Measurements from ENCODE around the gene CLTC. TPM values are rescaled to one million over a fixed set of nuclear protein-coding genes. Genes with fewer than 3 reads are reported as not detected.

The CLTC gene
- total and polyA plus RNA-seq, 3 experiments from 2014 or later, result 41.1 to 183 (median 177) TPM

GRCh38 chr17:59688008-59688407 lies 68.3 kb downstream of the CLTC start:
- ChIA-PET CTCF (no interaction called here), POLR2A (interaction anchor here (0.5 kb wide), 1 partner anchor 1236 kb away, joined by 3 read pairs; no protein-coding TSS in a partner anchor)
- Histone ChIP-seq H3K27ac (ENCODE audit: low read depth, low read length) (no peak overlapping the region), H3K27me3 (ENCODE audit: insufficient read depth, low read length, poor library complexity, severe bottlenecking) (no peaks in the 10 kb centered on the region), H3K4me1 (ENCODE audit: insufficient read depth, low read length) (no peaks in the 10 kb centered on the region), H3K9me3 (ENCODE audit: low read length) (no peaks in the 10 kb centered on the region), H3K36me3 (ENCODE audit: insufficient read depth, low read length) (peaks cover 29% of the 10 kb centered on the region), H3K4me3 (ENCODE audit: low read length) (no peak overlapping the region)
- Mint-ChIP-seq H3K27me3 (no peaks in the 10 kb centered on the region), H3K4me1 (peaks cover 11 to 17% (median 13%) of the 10 kb centered on the region in 3 donors), H3K9me3 (no peaks in the 10 kb centered on the region), H3K36me3 (peaks cover 0 to 90% (median 18%) of the 10 kb centered on the region in 3 donors), H3K27ac (peak overlapping the region in 4 of 8 donors; percentile 27 to 85 (median 72)), H3K4me3 (no peak overlapping the region)
- DNase-seq, result no peak

- H3K27ac ChIP-seq (ENCODE audit: low read depth, low read length), result no peak overlapping the region
- peaks cover 11 to 17% (median 13%) of the 10 kb centered on the region in 3 donors for H3K4me1 Mint-ChIP-seq
- peaks cover 0 to 89% (median 19%) of the 10 kb centered on the region in 3 donors for H3K36me3 Mint-ChIP-seq
Measured at GRCh38 chr17:59688496-59688895, 68.8 kb downstream of the CLTC start.

DNA sequence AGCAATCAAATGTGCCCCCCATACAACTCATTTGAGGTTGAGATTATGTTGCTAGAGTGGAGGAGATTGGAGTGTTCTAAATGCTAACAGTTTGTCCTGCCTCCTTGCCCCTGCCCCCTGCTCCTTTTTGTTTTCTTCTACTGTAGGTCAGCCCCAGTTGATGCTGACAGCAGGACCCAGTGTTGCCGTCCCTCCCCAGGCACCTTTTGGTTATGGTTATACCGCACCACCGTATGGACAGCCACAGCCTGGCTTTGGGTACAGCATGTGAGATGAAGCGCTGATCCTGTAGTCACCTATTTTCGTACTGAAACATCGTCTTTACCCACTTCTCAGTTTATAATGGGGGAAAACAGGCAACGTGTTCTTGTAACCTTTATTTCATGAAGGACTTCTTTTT lies 73.9 kb downstream of the CLTC start:
- no peak overlapping the region for H3K27ac Mint-ChIP-seq
- no peaks in the 10 kb centered on the region for H3K4me1 ChIP-seq (ENCODE audit: insufficient read depth, low read length)

More at GRCh38 chr17:59688496-59688895, 68.8 kb downstream of the CLTC start:
- no peaks in the 10 kb centered on the region for H3K27me3 ChIP-seq (ENCODE audit: insufficient read depth, low read length, poor library complexity, severe bottlenecking)
- Mint-ChIP-seq H3K9me3 (no peaks in the 10 kb centered on the region), H3K27me3 (no peaks in the 10 kb centered on the region), H3K4me3 (no peak overlapping the region), H3K27ac (peak overlapping the region in 7 of 8 donors; percentile 5 to 79 (median 27))
- ChIA-PET POLR2A (interaction anchor here (0.5 kb wide), 1 partner anchor 1236 kb away, joined by 3 read pairs; no protein-coding TSS in a partner anchor), CTCF (no interaction called here)
- no peaks in the 10 kb centered on the region for H3K4me1 ChIP-seq (ENCODE audit: insufficient read depth, low read length)
- peaks cover 28% of the 10 kb centered on the region for H3K36me3 ChIP-seq (ENCODE audit: insufficient read depth, low read length)
- H3K9me3 ChIP-seq (ENCODE audit: low read length), result no peaks in the 10 kb centered on the region
- DNase-seq, result no peak
- H3K4me3 ChIP-seq (ENCODE audit: low read length), result no peak overlapping the region

GRCh38 chr17:59694344-59694743 lies 74.6 kb downstream of the CLTC start:
- no peaks in the 10 kb centered on the region for H3K9me3 ChIP-seq (ENCODE audit: low read length)
- Mint-ChIP-seq H3K36me3 (peaks cover 0 to 92% (median 24%) of the 10 kb centered on the region in 3 donors), H3K27me3 (no peaks in the 10 kb centered on the region), H3K4me3 (no peak overlapping the region), H3K9me3 (no peaks in the 10 kb centered on the region), H3K27ac (peak overlapping the region in 4 of 8 donors; percentile 11 to 69 (median 58)), H3K4me1 (peaks cover 18 to 30% (median 26%) of the 10 kb centered on the region in 3 donors)
- POLR2A ChIA-PET, result no interaction called here
- CTCF ChIA-PET, result no interaction called here
- DNase-seq, result no peak
- H3K4me1 ChIP-seq (ENCODE audit: insufficient read depth, low read length), result no peaks in the 10 kb centered on the region
- H3K4me3 ChIP-seq (ENCODE audit: low read length), result no peak overlapping the region
- H3K36me3 ChIP-seq (ENCODE audit: insufficient read depth, low read length), result peaks cover 29% of the 10 kb centered on the region
- no peak overlapping the region for H3K27ac ChIP-seq (ENCODE audit: low read depth, low read length)
- H3K27me3 ChIP-seq (ENCODE audit: insufficient read depth, low read length, poor library complexity, severe bottlenecking), result no peaks in the 10 kb centered on the region

More for the DNA sequence above, 73.9 kb downstream of the CLTC start:
- peaks cover 14 to 25% (median 20%) of the 10 kb centered on the region in 3 donors for H3K4me1 Mint-ChIP-seq
- H3K4me3 Mint-ChIP-seq, result no peak overlapping the region
- no peak for DNase-seq
- ChIA-PET POLR2A (no interaction called here), CTCF (no interaction called here)
- H3K9me3 ChIP-seq (ENCODE audit: low read length), result no peaks in the 10 kb centered on the region
- H3K36me3 Mint-ChIP-seq, result peaks cover 0 to 89% (median 21%) of the 10 kb centered on the region in 3 donors
- H3K27ac ChIP-seq (ENCODE audit: low read depth, low read length), result no peak overlapping the region
- H3K27me3 Mint-ChIP-seq, result no peaks in the 10 kb centered on the region
- no peaks in the 10 kb centered on the region for H3K27me3 ChIP-seq (ENCODE audit: insufficient read depth, low read length, poor library complexity, severe bottlenecking)
- H3K4me3 ChIP-seq (ENCODE audit: low read length), result no peak overlapping the region
- peaks cover 23% of the 10 kb centered on the region for H3K36me3 ChIP-seq (ENCODE audit: insufficient read depth, low read length)
- H3K9me3 Mint-ChIP-seq, result no peaks in the 10 kb centered on the region

GRCh38 chr17:59695945-59696681 lies 76.4 kb downstream of the CLTC start:
- no peaks in the 10 kb centered on the region for H3K9me3 Mint-ChIP-seq
- H3K4me3 Mint-ChIP-seq, result no peak overlapping the region
- Histone ChIP-seq H3K27ac (ENCODE audit: low read depth, low read length) (no peak overlapping the region), H3K36me3 (ENCODE audit: insufficient read depth, low read length) (peaks cover 26% of the 10 kb centered on the region), H3K4me3 (ENCODE audit: low read length) (no peak overlapping the region), H3K27me3 (ENCODE audit: insufficient read depth, low read length, poor library complexity, severe bottlenecking) (no peaks in the 10 kb centered on the region), H3K9me3 (ENCODE audit: low read length) (no peaks in the 10 kb centered on the region), H3K4me1 (ENCODE audit: insufficient read depth, low read length) (no peaks in the 10 kb centered on the region)
- ChIA-PET POLR2A (no interaction called here), CTCF (no interaction called here)
- H3K4me1 Mint-ChIP-seq, result peaks cover 32 to 47% (median 43%) of the 10 kb centered on the region in 3 donors
- DNase-seq, result no peak
- peak overlapping the region in 5 of 8 donors; percentile 8 to 62 (median 21) for H3K27ac Mint-ChIP-seq
- H3K36me3 Mint-ChIP-seq, result peaks cover 3 to 85% (median 20%) of the 10 kb centered on the region in 3 donors
- no peaks in the 10 kb centered on the region for H3K27me3 Mint-ChIP-seq

- H3K36me3 ChIP-seq (ENCODE audit: insufficient read depth, low read length), result peaks cover 24% of the 10 kb centered on the region
- peak overlapping the region in 7 of 8 donors; percentile 8 to 76 (median 17) for H3K27ac Mint-ChIP-seq
- peaks cover 33 to 53% (median 49%) of the 10 kb centered on the region in 3 donors for H3K4me1 Mint-ChIP-seq
- no peaks in the 10 kb centered on the region for H3K9me3 ChIP-seq (ENCODE audit: low read length)
- H3K27me3 Mint-ChIP-seq, result no peaks in the 10 kb centered on the region
- DNase-seq, result no peak
- H3K4me3 Mint-ChIP-seq, result no peak overlapping the region
- no peak overlapping the region for H3K27ac ChIP-seq (ENCODE audit: low read depth, low read length)
- ChIA-PET CTCF (no interaction called here), POLR2A (interaction anchor here (0.6 kb wide), 1 partner anchor 128 kb away, joined by 4 read pairs; no protein-coding TSS in a partner anchor)
- H3K4me3 ChIP-seq (ENCODE audit: low read length), result no peak overlapping the region
- no peaks in the 10 kb centered on the region for H3K27me3 ChIP-seq (ENCODE audit: insufficient read depth, low read length, poor library complexity, severe bottlenecking)
- H3K9me3 Mint-ChIP-seq, result no peaks in the 10 kb centered on the region
- H3K4me1 ChIP-seq (ENCODE audit: insufficient read depth, low read length), result no peaks in the 10 kb centered on the region
- H3K36me3 Mint-ChIP-seq, result peaks cover 3 to 81% (median 19%) of the 10 kb centered on the region in 3 donors
Measured at GRCh38 chr17:59696682-59697277, 77.1 kb downstream of the CLTC start.

GRCh38 chr17:59698143-59698542 lies 78.4 kb downstream of the CLTC start:
- no peaks in the 10 kb centered on the region for H3K27me3 Mint-ChIP-seq
- ChIA-PET POLR2A (no interaction called here), CTCF (no interaction called here)
- H3K36me3 Mint-ChIP-seq, result peaks cover 3 to 72% (median 19%) of the 10 kb centered on the region in 3 donors
- H3K27ac Mint-ChIP-seq, result peak overlapping the region in 5 of 8 donors; percentile 8 to 85 (median 66)
- Histone ChIP-seq H3K9me3 (ENCODE audit: low read length) (no peaks in the 10 kb centered on the region), H3K36me3 (ENCODE audit: insufficient read depth, low read length) (peaks cover 24% of the 10 kb centered on the region), H3K27me3 (ENCODE audit: insufficient read depth, low read length, poor library complexity, severe bottlenecking) (no peaks in the 10 kb centered on the region), H3K4me1 (ENCODE audit: insufficient read depth, low read length) (no peaks in the 10 kb centered on the region), H3K27ac (ENCODE audit: low read depth, low read length) (no peak overlapping the region), H3K4me3 (ENCODE audit: low read length) (no peak overlapping the region)
- peaks cover 42 to 67% (median 62%) of the 10 kb centered on the region in 3 donors for H3K4me1 Mint-ChIP-seq
- no peak overlapping the region for H3K4me3 Mint-ChIP-seq
- no peak for DNase-seq
- H3K9me3 Mint-ChIP-seq, result no peaks in the 10 kb centered on the region

DNA sequence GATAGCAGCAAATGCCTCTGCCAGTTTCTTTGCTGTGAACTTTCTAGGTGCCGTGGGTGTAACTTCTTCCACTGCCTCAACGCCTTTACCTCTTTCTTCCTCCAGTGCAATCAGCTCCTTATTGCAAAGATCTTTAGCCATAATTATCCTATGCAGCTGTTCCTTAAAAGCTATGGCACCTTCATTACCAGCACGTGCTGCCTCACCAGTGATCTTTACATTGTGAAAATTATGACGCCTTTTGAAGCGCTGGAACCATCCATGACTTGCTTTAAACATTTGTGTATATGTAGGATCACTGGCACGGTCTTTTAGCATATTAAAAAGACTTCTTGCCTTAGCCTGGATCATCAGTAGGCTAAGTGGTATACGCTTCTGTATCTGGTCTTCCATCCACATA lies 79.5 kb downstream of the CLTC start:
- ChIA-PET POLR2A (no interaction called here), CTCF (no interaction called here)
- H3K36me3 ChIP-seq (ENCODE audit: insufficient read depth, low read length), result peaks cover 15% of the 10 kb centered on the region
- DNase-seq, result no peak
- H3K27ac ChIP-seq (ENCODE audit: low read depth, low read length), result no peak overlapping the region
- Mint-ChIP-seq H3K27ac (peak overlapping the region in 5 of 8 donors; percentile 8 to 79 (median 34)), H3K4me1 (peaks cover 44 to 72% (median 67%) of the 10 kb centered on the region in 3 donors), H3K4me3 (peak overlapping the region in 1 of 7 donors; percentile 48), H3K9me3 (no peaks in the 10 kb centered on the region), H3K27me3 (no peaks in the 10 kb centered on the region), H3K36me3 (peaks cover 3 to 65% (median 14%) of the 10 kb centered on the region in 3 donors)
- H3K27me3 ChIP-seq (ENCODE audit: insufficient read depth, low read length, poor library complexity, severe bottlenecking), result no peaks in the 10 kb centered on the region
- H3K9me3 ChIP-seq (ENCODE audit: low read length), result no peaks in the 10 kb centered on the region
- H3K4me3 ChIP-seq (ENCODE audit: low read length), result no peak overlapping the region
- peaks cover 4% of the 10 kb centered on the region for H3K4me1 ChIP-seq (ENCODE audit: insufficient read depth, low read length)

All from CD8-positive, alpha-beta memory T cell (primary cell).